HepG2 (cell line): ENCODE results near the gene TMEM198. TPM values are rescaled to one million over a fixed set of nuclear protein-coding genes. Genes with fewer than 3 reads are reported as not detected.

ENCODE experiments used
- BHLHE40 ChIP-seq: IDR thresholded peaks from 2 replicates; pipeline ENCODE4 v1.6.1; 2011; ENCODE audit warnings: low read length, improper control_type of control experiment
- BRF2 ChIP-seq: sonication (generic); formaldehyde crosslinking; IDR thresholded peaks from 2 replicates; pipeline ENCODE4 v1.8.1; 2022; ENCODE audit warnings: mild to moderate bottlenecking, missing genetic modification reagents
- CENPBD1 ChIP-seq: sonication (generic); formaldehyde crosslinking; IDR thresholded peaks from 2 replicates; pipeline ENCODE4 v1.8.0; 2022; ENCODE audit warnings: missing genetic modification reagents, low read depth, mild to moderate bottlenecking, borderline replicate concordance
- CHCHD3 ChIP-seq: sonication (generic); formaldehyde crosslinking; IDR thresholded peaks from 2 replicates; pipeline ENCODE4 v1.8.0; 2022; ENCODE audit warnings: mild to moderate bottlenecking, missing genetic modification reagents, moderate library complexity
- DR1 ChIP-seq: sonication (generic); formaldehyde crosslinking; IDR thresholded peaks from 2 replicates; pipeline ENCODE4 v1.8.0; 2021; ENCODE audit warnings: mild to moderate bottlenecking, missing genetic modification reagents, inconsistent platforms
- ELF1 ChIP-seq: sonication (generic); formaldehyde crosslinking; IDR thresholded peaks from 2 replicates; pipeline ENCODE4 v1.4.0; 2020; ENCODE audit warnings: missing genetic modification reagents
- JDP2 ChIP-seq: sonication (generic); formaldehyde crosslinking; IDR thresholded peaks from 2 replicates; pipeline ENCODE4 v1.8.1; 2022; ENCODE audit warnings: missing genetic modification reagents, borderline replicate concordance
- KDM5B ChIP-seq: sonication (generic); formaldehyde crosslinking; IDR thresholded peaks from 2 replicates; pipeline ENCODE4 v1.4.0; 2020; ENCODE audit warnings: missing genetic modification reagents, mild to moderate bottlenecking, borderline replicate concordance
- SOX5 ChIP-seq: IDR thresholded peaks from 2 replicates; pipeline ENCODE4 v1.6.1; 2016; ENCODE audit warnings: borderline replicate concordance
- ZNF224 ChIP-seq: sonication (generic); formaldehyde crosslinking; IDR thresholded peaks from 2 replicates; pipeline ENCODE4 v1.5.0; 2020; ENCODE audit warnings: mild to moderate bottlenecking, missing genetic modification reagents
- ZNF280B ChIP-seq: sonication (generic); formaldehyde crosslinking; IDR thresholded peaks from 2 replicates; pipeline ENCODE4 v1.5.0; 2020; ENCODE audit warnings: missing genetic modification reagents, mild to moderate bottlenecking, borderline replicate concordance
- ZNF343 ChIP-seq: sonication (generic); formaldehyde crosslinking; IDR thresholded peaks from 2 replicates; pipeline ENCODE4 v1.4.0; 2020; ENCODE audit warnings: mild to moderate bottlenecking, missing genetic modification reagents
- ZNF431 ChIP-seq: sonication (generic); formaldehyde crosslinking; IDR thresholded peaks from 2 replicates; pipeline ENCODE4 v1.9.0; 2022; ENCODE audit warnings: missing genetic modification reagents, low read depth, mild to moderate bottlenecking, borderline replicate concordance
- ZNF558 ChIP-seq: sonication (generic); formaldehyde crosslinking; IDR thresholded peaks from 2 replicates; pipeline ENCODE4 v1.9.0; 2022; ENCODE audit warnings: mild to moderate bottlenecking, missing genetic modification reagents, borderline replicate concordance
- ZNF709 ChIP-seq: sonication (generic); formaldehyde crosslinking; IDR thresholded peaks from 2 replicates; pipeline ENCODE4 v1.5.0; 2020; ENCODE audit warnings: mild to moderate bottlenecking, missing genetic modification reagents
- ZNF784 ChIP-seq: sonication (generic); formaldehyde crosslinking; IDR thresholded peaks from 2 replicates; pipeline ENCODE4 v1.5.1; 2020; ENCODE audit warnings: missing genetic modification reagents, mild to moderate bottlenecking, borderline replicate concordance
- polyA plus RNA-seq, 8 experiments: library from polyadenylated mRNA; depleted of rRNA in 3 of 8; stranded (reverse) in 7 of 8; unstranded in 1 of 8; fragments of >200 nt; fragmentation: Illumina TruSeq in 4 of 8; extraction: Trizol in 4 of 8; gene quantifications; 2 replicates each; pipeline versions ENCODE4 v1.2.1 to v1.2.3, GENCODE V29; 2011 to 2016; ENCODE audit warnings: low read depth in 4 of 8, missing spikeins in 1 of 8, mixed read lengths in 1 of 8; ENCODE audit not compliant: insufficient read depth in 1 of 8
- total RNA-seq, 5 experiments: library from RNA; depleted of rRNA; stranded (reverse); fragments of >200 nt; fragmentation: Illumina TruSeq; extraction: Trizol; gene quantifications; 2 replicates each; pipeline ENCODE4 v1.2.3, GENCODE V29; 2016; ENCODE audit warnings: low read depth in 1 of 5
- TF ChIP-seq, protein P1 (sequence below): sonication (generic); formaldehyde crosslinking; IDR thresholded peaks from 2 replicates; pipeline ENCODE4 v1.9.0; 2022; ENCODE audit warnings: low read depth, missing genetic modification reagents
- TF ChIP-seq, protein P2 (sequence below): sonication (generic); formaldehyde crosslinking; IDR thresholded peaks from 2 replicates; pipeline ENCODE4 v1.8.0; 2022; ENCODE audit warnings: mild to moderate bottlenecking, missing genetic modification reagents, moderate library complexity
- TF ChIP-seq, protein P3 (sequence below): sonication (generic); formaldehyde crosslinking; IDR thresholded peaks from 2 replicates; pipeline ENCODE4 v1.8.0; 2022; ENCODE audit warnings: mild to moderate bottlenecking, missing genetic modification reagents, borderline replicate concordance

The TMEM198 gene
- total and polyA plus RNA-seq, 2 of the 13 experiments (the other 11 are each of a cell fraction or from before 2014, with no cell fraction given): 17.3 to 23.5 TPM

DNA sequence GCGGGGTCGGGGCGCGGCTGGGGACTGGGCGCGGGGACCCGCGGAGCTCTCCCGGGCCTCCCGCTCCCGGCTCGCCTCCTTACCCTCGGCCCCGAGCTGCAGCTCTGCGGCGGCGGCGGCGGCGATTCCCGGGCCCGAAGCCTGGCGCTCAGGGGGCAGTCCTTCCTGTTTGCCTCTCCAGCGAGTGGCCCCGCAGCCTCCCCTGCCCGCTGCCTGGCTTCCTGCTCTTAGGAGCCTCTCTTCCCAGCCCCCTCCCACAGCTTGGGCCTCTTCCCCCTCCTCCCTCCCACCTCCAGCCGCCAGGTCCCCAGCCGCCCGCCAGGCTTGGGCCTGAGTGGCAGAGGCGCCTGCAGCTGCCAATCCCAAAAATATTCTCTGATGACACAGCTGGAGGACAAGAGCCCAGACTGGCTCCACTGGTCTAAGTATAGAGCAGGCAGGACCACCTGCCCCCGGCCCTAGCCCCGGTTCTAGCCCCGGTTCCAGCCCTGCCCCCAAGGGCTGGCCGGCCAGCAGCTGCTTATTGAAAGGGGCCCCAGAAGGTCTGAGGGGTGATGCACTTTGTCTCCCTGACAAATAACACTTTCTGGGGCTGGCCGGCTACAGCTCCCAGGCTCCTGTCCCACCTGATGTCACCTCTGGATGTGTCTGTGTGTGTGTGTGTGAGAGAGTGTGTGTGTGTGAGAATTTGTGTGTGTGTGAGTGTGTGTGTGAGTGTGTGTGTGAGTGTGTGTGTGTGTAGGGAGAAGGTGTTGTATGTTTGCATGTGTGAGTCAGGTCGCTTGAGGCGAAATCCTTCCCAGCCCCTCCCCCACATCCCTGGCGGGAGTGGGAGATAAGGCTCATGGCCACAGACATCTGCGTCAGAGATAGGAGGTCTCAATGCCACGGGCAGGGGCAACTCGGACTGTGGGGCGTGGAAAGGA, 27.7 kb downstream of the TMEM198 start, which contains the start of gene OBSL1 (continued):
- TF ChIP-seq, protein P1, sequence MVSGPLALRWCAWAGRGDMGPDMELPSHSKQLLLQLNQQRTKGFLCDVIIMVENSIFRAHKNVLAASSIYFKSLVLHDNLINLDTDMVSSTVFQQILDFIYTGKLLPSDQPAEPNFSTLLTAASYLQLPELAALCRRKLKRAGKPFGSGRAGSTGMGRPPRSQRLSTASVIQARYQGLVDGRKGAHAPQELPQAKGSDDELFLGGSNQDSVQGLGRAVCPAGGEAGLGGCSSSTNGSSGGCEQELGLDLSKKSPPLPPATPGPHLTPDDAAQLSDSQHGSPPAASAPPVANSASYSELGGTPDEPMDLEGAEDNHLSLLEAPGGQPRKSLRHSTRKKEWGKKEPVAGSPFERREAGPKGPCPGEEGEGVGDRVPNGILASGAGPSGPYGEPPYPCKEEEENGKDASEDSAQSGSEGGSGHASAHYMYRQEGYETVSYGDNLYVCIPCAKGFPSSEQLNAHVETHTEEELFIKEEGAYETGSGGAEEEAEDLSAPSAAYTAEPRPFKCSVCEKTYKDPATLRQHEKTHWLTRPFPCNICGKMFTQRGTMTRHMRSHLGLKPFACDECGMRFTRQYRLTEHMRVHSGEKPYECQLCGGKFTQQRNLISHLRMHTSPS (CRISPR knock-in tag): peak; percentile 69
- TF ChIP-seq ZNF431 (CRISPR knock-in tag) (peak; percentile 20), BRF2 (CRISPR knock-in tag) (peak; percentile 57; the same call in 1 of the 2 replicates), ZNF784 (no peak), ELF1 (peak; percentile 68), ZNF343 (no peak), JDP2 (CRISPR knock-in tag) (no peak; the same call in 1 of the 2 replicates), SOX5 (CRISPR knock-in tag) (0 out of 2 replicates have a peak, but pooled peaks have one; percentile 17), ZNF709 (no peak), KDM5B (CRISPR knock-in tag) (peak; percentile 66), DR1 (peak; percentile 75), BHLHE40 (peak; percentile 50; the same call in 1 of the 2 replicates), ZNF280B (0 out of 2 replicates have a peak, but pooled peaks have one; percentile 78), ZNF224 (CRISPR knock-in tag) (peak; percentile 88; the same call in 1 of the 2 replicates), ZNF558 (CRISPR knock-in tag) (peak; percentile 69; the same call in 1 of the 2 replicates), CENPBD1 (CRISPR knock-in tag) (no peak), CHCHD3 (CRISPR knock-in tag) (0 out of 2 replicates have a peak, but pooled peaks have one; percentile 27)
- TF ChIP-seq, protein P2, sequence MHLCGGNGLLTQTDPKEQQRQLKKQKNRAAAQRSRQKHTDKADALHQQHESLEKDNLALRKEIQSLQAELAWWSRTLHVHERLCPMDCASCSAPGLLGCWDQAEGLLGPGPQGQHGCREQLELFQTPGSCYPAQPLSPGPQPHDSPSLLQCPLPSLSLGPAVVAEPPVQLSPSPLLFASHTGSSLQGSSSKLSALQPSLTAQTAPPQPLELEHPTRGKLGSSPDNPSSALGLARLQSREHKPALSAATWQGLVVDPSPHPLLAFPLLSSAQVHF (CRISPR knock-in tag): no peak; the same call in 1 of the 2 replicates
- TF ChIP-seq, protein P3, sequence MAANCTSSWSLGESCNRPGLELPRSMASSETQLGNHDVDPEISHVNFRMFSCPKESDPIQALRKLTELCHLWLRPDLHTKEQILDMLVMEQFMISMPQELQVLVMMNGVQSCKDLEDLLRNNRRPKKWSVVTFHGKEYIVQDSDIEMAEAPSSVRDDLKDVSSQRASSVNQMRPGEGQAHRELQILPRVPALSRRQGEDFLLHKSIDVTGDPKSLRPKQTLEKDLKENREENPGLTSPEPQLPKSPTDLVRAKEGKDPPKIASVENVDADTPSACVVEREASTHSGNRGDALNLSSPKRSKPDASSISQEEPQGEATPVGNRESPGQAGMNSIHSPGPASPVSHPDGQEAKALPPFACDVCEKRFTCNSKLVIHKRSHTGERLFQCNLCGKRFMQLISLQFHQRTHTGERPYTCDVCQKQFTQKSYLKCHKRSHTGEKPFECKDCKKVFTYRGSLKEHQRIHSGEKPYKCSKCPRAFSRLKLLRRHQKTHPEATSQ (CRISPR knock-in tag): 0 out of 2 replicates have a peak, but pooled peaks have one; percentile 55
